Dermis microvascular lymphatic vessel endothelial cell (primary cell): ENCODE data around the gene TDP2. TPM values are rescaled to one million over a fixed set of nuclear protein-coding genes. Genes with fewer than 3 reads are reported as not detected.
"Not testable (repeated sequence)": the region's sequence is repeated elsewhere in the genome, so short reads cannot be mapped to it uniquely, and the experiment has no call there.

ENCODE experiments used
- DNase-seq, 2 donors: peaks; one replicate each; pipeline versions ENCODE4 v3.0.0 to v3.0.0-alpha.2; 2010; ENCODE audit warnings: low read depth in 2 of 2
- total RNA-seq: library from RNA; depleted of rRNA; stranded (reverse); fragments of >200 nt; gene quantifications from 2 replicates; pipeline ENCODE4 v1.2.1, GENCODE V29; 2014

The TDP2 gene
- total RNA-seq, 1 donor from 2014 or later, result 20.0 TPM

GRCh38 chr6:24648276-24648675, 18.4 kb downstream of the TDP2 start:
- DNase-seq, result no peak

DNA sequence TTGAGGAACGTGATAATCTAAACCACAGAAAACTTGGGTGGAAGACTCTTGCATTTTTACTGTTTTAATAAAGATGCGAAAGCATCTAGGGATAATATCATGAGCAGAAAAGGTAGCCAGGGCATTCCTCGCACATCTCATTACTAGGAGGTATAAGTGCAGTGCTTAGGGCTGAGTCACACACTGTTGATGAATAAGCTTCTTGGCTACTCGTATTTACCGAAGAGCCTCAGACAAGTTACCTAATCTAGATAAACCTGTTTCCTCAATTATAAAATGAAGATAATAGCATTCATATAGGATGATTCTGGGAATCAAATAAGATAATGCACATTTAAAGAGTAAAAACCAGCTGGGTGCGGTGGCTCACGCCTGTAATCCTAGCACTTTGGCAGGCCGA, 19.9 kb downstream of the TDP2 start:
- no peak for DNase-seq

- no peak for DNase-seq
Observed at GRCh38 chr6:24644377-24644776, 22.3 kb downstream of the TDP2 start.

GRCh38 chr6:24643920-24644319, 22.8 kb downstream of the TDP2 start:
- DNase-seq, result no peak

- DNase-seq, result no peak
Observed at GRCh38 chr6:24642061-24642460, 24.6 kb downstream of the TDP2 start.

DNA sequence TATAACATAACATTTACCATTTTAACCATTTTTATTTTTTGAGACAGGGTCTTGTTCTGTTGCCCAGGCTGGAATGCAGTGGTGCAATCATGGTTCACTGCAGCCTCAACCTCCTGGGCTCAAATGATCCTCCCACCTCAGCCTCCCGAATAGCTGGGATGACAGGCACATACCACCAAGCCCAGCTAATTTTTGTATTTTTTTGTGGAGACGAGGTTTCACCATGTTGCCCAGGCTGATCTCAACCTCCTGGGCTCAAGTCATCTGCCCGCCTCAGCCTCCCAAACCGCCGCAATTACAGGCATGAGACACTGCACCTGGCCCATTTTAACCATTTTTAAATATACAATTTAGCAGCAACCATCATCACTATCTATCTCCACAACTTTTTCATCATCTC, 26.1 kb downstream of the TDP2 start:
- not testable (repeated sequence) for DNase-seq

DNA sequence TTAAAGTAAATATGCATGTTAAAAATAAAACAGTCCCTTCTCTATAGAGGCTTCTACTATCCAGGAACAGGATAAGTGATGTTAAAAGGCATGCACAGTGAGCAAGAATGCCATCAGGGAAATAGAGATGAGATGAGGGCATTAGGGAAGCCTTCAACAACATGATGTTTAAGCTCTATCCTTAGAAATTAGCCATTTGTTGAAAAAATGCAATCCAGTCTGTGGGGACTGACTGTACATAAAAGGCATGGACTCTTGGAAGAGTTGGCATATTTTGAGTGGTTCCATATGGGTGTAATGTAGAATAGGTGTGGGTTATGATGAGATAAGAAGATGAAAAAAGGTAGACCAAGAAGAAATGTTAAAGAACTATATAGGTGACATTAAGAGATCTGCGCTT, 26.5 kb downstream of the TDP2 start:
- no peak for DNase-seq

DNA sequence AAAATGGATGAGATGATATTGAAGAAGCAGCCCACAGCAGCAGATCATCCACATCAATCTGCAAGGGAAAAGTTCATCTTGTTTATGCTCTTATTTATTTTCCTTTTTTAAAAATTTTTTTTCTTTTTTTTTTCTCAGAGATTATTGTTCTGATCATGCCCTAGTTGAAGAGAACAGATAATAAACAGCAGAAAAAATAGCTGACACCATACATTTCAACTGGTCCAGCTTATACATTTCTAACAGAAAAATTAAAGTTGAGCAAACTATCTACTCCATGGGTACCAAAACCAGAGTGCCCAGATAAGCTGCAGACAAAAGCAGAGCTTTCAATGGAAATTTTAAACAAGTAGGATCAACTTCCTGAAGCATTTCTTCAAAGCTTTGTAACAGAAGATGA, 30.0 kb downstream of the TDP2 start:
- no peak for DNase-seq

DNA sequence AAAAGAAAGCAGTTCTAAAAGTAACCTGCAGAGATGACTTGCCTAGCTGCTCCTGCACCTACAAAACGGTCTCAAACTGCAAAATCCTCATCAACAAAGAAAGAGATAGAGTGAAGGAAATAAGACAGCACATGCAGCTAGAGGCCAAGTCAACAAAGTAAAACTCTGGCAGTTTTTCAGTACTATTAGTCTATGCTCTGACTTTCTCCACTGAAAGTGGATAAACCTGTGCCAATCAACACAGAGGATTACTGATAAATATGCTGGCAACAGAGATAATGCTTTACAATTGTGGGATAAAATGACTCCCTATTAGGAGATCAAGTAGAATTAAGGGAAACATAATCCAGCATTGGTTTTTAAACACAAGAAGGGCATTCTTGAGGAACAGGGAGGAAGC, 34.1 kb downstream of the TDP2 start:
- DNase-seq, result no peak

DNA sequence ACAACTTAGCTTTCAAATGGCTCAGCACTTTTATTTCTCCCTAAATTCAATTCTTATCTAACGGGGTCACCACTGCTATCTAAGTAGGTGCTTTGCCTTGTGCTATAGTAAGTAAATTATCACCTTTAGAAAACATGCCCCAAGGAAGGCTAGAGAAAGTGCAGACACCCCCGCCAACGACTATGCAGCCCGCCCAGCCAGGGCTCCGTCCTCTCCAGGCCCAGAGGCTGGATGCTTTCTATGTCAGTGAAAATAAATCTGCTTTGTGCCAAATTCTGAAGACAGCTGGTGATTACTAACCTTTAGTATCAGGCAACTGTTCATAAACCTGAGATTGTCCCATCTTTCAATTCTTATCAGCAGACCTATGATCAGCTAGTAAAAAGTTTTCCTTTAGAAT, 35.0 kb downstream of the TDP2 start:
- no peak for DNase-seq

GRCh38 chr6:24630856-24631505, 35.7 kb downstream of the TDP2 start:
- no peak for DNase-seq

DNA sequence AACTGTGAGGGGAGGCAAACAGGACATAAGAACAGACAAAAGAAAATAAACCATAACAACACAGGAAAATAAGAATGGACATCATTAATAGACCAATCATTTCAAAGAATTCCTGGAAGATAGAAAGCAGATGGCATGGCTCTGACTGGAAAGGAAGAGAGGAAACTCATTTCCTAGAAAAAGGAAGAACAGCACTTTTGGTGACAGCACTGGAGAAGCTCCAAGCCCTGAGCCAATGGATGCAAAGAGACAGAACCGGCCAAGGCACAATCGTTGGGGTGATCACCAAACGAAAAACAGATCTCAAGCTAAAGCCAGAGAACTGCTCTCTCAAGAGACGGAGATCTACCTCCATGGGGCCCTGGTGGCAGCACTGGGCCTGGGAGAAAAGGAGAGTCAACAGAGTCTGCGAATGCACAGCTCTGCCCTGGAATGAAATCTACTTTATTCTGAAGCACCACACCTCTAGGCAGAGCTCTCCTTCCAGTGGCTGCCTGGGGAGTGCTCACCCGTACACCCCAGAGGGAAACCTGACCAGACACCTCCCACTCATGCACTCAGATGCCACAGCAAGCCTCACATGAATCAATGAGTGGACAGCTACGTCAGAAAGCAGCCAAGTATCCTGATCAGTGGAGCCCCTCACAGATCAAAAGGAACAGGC, 44.9 kb downstream of the TDP2 start:
- no peak for DNase-seq

- no peak for DNase-seq
Observed at GRCh38 chr6:24620637-24621036, 46.1 kb downstream of the TDP2 start.

DNA sequence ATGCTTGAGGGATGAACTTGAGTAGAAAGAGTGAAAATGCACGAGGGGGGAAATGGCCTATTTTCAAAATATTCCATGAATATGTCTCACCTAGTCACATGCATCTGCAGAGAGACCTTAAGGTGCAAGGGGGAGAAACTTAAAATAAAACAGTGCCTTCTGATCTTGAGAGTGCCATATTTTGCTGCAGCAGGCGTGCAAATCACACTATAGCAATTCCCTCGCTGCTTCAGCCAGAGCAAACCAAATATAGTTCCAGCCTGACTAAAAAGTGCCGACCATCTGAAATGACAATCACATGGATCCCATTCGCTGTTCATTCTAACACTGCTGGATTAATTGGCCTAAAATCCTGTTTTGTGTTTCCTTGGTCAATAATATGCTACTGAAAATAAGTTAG, 47.0 kb downstream of the TDP2 start:
- DNase-seq, result no peak

GRCh38 chr6:24614648-24615047, 52.1 kb downstream of the TDP2 start:
- DNase-seq, result no peak

DNA sequence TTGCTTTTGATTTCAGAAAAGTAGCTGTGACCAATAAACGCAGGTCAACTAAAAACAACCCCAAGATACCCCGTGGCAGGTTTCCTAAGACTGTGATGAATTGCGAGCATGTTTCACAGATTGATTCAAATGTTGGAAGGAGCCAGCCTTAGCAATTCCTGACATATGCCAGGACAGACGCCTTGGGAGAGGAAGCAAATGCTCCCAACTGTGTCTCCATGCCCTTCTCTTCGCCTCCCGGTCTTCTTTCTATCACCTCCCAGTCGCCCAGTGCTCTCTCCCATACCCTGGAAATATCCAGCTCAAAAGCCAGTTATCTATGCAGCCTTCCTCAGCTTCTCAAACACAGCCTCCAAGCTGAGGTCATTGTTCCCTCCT, 52.7 kb downstream of the TDP2 start:
- DNase-seq, result no peak

GRCh38 chr6:24613361-24614042, 53.2 kb downstream of the TDP2 start:
- DNase-seq, result no peak

- no peak for DNase-seq
Observed at GRCh38 chr6:24610672-24611071, 56.0 kb downstream of the TDP2 start.

GRCh38 chr6:24607310-24608105, 59.2 kb downstream of the TDP2 start:
- DNase-seq, result no peak

GRCh38 chr6:24606200-24606930, 60.3 kb downstream of the TDP2 start:
- DNase-seq, result no peak

DNA sequence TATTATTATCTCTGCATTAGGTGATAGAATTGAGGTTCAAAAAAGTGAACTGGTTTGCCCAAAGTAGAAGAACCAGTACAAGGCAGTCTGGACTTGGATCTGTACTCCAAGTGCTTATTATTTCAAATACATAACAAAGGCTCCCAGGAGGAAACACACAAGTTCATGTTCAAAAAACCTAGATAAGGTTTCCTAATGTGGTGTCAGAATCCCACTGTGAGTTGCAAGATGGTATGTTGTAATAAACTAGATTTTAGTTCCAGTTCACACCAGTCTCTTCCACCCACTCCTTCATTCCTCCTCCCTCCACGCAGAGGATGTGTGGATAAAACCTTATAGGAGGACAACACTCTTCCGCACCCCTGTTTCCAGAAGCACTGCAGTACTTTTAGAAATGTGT, 63.5 kb downstream of the TDP2 start:
- DNase-seq, result no peak

- no peak for DNase-seq
Observed at GRCh38 chr6:24600903-24601302, 65.8 kb downstream of the TDP2 start.
